SU-DHL-6 (cell line): ENCODE measurements around the gene DIAPH3.

ENCODE experiments used
- CTCF ChIP-seq: fragments of 200-600 bp; sonication (generic); IDR thresholded peaks from one replicate; pipeline ENCODE4 v1.5.1; 2017; ENCODE audit warnings: antibody characterized with exemption, mild to moderate bottlenecking, low read length, moderate library complexity; ENCODE audit not compliant: insufficient read depth, poor library complexity, severe bottlenecking
- EZH2phosphoT487 ChIP-seq: fragments of 200-600 bp; sonication (generic), shearing (Covaris generic); conservative IDR thresholded peaks from 2 replicates; pipeline ENCODE4 v1.6.1; 2018; ENCODE audit warnings: mild to moderate bottlenecking, antibody characterized with exemption, low read length, moderate library complexity, mixed read lengths

- TF ChIP-seq CTCF: no peak
- no peak for TF ChIP-seq EZH2phosphoT487
Observed at GRCh38 chr13:60135344-60135743, 28.4 kb downstream of the DIAPH3 start.
